ENCODE results near the gene NT5E.

The NT5E gene

GRCh38 chr6:85473748-85474147, 23.9 kb downstream of the NT5E start:
- H3K4me3 ChIP-seq (ENCODE audit: low read depth, low read length), result no peak overlapping the region
- TF ChIP-seq, protein P1, sequence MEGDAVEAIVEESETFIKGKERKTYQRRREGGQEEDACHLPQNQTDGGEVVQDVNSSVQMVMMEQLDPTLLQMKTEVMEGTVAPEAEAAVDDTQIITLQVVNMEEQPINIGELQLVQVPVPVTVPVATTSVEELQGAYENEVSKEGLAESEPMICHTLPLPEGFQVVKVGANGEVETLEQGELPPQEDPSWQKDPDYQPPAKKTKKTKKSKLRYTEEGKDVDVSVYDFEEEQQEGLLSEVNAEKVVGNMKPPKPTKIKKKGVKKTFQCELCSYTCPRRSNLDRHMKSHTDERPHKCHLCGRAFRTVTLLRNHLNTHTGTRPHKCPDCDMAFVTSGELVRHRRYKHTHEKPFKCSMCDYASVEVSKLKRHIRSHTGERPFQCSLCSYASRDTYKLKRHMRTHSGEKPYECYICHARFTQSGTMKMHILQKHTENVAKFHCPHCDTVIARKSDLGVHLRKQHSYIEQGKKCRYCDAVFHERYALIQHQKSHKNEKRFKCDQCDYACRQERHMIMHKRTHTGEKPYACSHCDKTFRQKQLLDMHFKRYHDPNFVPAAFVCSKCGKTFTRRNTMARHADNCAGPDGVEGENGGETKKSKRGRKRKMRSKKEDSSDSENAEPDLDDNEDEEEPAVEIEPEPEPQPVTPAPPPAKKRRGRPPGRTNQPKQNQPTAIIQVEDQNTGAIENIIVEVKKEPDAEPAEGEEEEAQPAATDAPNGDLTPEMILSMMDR (IDR thresholded peaks at IDR 0.05; ENCODE audit: borderline replicate concordance, insufficient read depth, low read depth, low read length), result no peak

DNA sequence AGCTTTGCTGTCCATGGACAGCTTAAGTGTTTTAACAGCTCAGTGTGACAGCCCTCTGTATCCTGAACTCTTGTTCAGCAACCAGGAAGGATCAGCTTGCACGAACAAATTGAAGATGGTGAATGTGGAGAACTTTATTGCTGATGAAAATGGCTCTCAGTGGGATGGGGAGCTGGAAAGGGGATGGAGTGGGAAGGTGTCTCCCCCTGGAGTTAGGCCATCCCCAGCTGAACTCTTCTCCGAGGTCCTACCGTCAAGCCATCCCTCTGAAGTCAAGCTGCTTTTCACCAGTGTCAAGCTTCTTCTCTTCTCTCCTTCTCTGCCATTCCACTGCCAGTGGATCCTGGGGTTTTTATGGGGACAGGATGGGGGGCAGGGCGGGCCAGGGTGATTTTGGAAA, 26.6 kb downstream of the NT5E start:
- TF ChIP-seq, protein P1 (IDR thresholded peaks at IDR 0.05; ENCODE audit: borderline replicate concordance, insufficient read depth, low read depth, low read length), result no peak
- H3K4me3 ChIP-seq (ENCODE audit: low read depth, low read length), result no peak overlapping the region

GRCh38 chr6:85479208-85479607, 29.3 kb downstream of the NT5E start:
- TF ChIP-seq, protein P1 (IDR thresholded peaks at IDR 0.05; ENCODE audit: borderline replicate concordance, insufficient read depth, low read depth, low read length), result no peak
- H3K4me3 ChIP-seq (ENCODE audit: low read depth, low read length), result no peak overlapping the region

DNA sequence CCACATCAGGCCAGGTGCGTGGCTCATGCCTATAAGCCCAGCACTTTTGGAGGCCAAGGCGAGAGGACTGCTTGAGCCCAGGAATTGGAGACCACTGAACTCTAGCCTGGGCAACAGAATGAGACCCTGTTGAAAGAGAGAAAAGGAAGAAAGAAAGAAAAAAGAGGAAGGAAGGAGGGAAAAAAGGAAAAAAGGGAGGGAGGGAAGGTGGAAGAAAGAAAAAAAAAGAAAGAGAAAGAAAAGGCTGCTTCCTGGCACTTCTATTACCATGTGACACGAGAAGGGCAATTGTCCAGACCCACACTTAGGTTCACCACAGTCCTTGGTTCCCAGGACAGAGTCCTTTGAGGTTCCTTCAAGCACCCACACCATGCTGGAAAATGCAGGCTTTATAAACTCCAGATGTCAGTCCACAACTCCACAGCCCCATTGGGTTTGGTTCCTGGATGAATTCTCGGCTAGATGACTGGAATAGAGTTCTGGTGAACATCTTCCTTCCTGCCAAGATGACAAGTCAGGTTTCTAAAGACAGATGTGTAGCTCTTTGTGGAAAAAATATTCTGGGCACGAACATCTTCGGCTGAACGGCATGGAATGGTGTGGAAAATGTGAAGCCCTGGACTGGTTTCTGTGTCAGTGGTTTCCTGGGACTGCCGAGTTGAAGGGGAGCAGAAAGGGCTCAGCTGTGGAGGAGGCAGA, 32.5 kb downstream of the NT5E start:
- no peak overlapping the region for H3K4me3 ChIP-seq (ENCODE audit: low read depth, low read length)
- TF ChIP-seq, protein P1 (IDR thresholded peaks at IDR 0.05; ENCODE audit: borderline replicate concordance, insufficient read depth, low read depth, low read length), result no peak

GRCh38 chr6:85482905-85483700, 33.2 kb downstream of the NT5E start:
- no peak overlapping the region for H3K4me3 ChIP-seq (ENCODE audit: low read depth, low read length)
- TF ChIP-seq, protein P1 (IDR thresholded peaks at IDR 0.05; ENCODE audit: borderline replicate concordance, insufficient read depth, low read depth, low read length), result peak; percentile 92

DNA sequence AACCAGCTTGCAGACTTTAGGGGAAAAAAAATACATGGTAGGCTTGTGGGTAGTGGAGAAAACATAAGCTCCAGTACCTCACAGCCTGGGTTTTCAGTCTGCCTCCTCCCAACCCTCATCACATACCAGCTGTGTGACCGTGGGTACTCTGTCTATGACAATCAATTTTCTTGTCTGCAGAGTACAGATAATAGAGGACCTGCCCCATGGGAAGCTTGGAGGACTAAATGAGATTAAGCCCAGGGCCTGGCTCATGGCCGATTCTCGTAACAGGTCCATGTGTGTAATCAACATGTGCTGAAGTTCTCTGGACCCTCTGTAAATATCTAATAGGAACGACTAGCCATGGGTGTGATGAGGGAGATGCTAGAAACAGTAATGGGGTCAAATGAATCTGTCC, 34.0 kb downstream of the NT5E start:
- TF ChIP-seq, protein P1 (IDR thresholded peaks at IDR 0.05; ENCODE audit: borderline replicate concordance, insufficient read depth, low read depth, low read length), result no peak
- no peak overlapping the region for H3K4me3 ChIP-seq (ENCODE audit: low read depth, low read length)

DNA sequence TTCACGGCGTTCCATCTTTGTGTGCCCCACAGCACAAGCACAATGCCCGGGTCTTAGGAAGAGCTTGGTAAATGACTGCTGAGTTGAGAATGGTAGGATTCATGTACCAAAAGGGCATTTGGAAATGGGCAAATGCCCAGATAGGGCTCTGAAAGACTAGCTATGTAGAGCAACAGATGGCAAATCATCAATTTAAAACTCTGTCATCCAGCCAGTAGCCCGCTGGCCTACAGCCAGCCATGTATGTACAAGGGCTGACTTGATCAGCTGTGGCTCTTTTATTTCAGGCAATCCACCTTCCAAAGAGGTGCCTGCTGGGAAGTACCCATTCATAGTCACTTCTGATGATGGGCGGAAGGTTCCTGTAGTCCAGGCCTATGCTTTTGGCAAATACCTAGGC, 35.1 kb downstream of the NT5E start:
- H3K4me3 ChIP-seq (ENCODE audit: low read depth, low read length), result no peak overlapping the region
- TF ChIP-seq, protein P1 (IDR thresholded peaks at IDR 0.05; ENCODE audit: borderline replicate concordance, insufficient read depth, low read depth, low read length), result no peak
